ENCODE results near the gene DNAJC30. TPM values are rescaled to one million over a fixed set of nuclear protein-coding genes. Genes with fewer than 3 reads are reported as not detected.

Gene DNAJC30
- total and polyA plus RNA-seq, 2 of the 8 experiments (the other 6 are each of a cell fraction or from before 2014, with no cell fraction given): 6.1 to 6.3 TPM

DNA sequence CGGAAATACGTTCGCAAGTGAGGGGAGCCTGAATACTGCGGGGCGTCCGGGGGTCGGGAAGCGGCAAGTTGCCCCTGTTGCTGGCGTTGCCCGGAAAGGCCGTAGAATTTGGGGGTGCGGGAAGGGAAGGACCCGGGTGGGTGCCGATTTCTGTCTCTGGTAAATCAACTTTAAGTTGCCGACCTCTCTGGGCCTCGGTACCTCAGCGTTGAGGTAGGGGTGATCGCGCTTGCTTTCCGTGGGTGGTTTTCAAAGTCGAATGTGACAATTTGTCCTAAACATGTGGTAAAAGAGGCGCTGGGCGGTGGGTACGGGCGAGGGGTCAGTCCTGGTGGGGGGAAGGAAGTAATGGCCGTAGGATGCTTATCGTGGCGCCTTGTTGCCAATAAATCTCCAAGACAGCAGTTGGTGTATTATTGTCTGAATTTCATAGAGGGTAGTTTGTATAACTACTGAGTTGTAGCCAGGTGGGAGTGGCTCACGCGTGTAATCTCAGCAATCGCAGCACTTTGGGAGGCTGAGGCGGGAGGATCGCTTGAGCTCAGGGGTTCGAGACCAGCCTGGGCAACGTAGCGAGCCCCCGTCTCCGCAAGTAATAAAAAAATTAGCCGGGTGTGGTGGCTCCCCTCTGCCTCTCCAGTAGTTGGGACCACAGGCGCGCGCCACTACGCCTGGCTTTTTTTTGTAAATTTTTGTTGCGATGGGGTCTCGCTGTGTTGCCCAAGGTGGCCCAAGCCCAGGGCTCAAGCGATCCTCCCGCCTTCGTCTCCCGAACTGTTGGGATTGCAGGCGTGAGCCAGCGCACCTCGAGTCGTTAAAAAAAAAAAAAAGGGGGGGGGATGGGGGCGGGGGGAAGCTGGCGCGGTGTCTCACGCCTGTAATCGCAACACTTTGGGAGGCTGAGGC lies 788 bp upstream of the DNAJC30 start:
- FAIRE-seq (no peak), DNase-seq (ENCODE audit: low read depth in 1 of 2, low spot score in 2 of 2) (no peak)
- no peak overlapping the region for H2BK15ac ChIP-seq (ENCODE audit: low read length)
- H4K8ac ChIP-seq (ENCODE audit: extremely low read depth, insufficient read depth, low read length): peak overlapping the region; percentile 98; the same call in 1 of the 2 replicates
- H2BK120ac ChIP-seq (replicated peaks; ENCODE audit: low read depth, low read length): no peak overlapping the region
- H3K23me2 ChIP-seq (ENCODE audit: low read depth, low read length): peaks cover 15% of the 10 kb centered on the region
- H3K4me3 ChIP-seq (ENCODE audit: extremely low read depth in 1 of 4, insufficient read depth in 2 of 4, low read depth in 3 of 4, low read length in 4 of 4): peak overlapping the region; percentile 82 to 99 (median 95)
- peaks cover 6% of the 10 kb centered on the region; the same call in 1 of the 2 replicates for H3K79me1 ChIP-seq (ENCODE audit: low read depth, low read length)
- no peak overlapping the region for H2AK5ac ChIP-seq (ENCODE audit: low read depth, low read length)
- H3K9ac ChIP-seq (replicated peaks in 1 of 4; ENCODE audit: extremely low read depth in 1 of 4, low read depth in 3 of 4, low read length in 3 of 4): peak overlapping the region; percentile 85 to 91 (median 90)
- peaks cover 3 to 7% (median 3%) of the 10 kb centered on the region in 4 experiments; a peak in 5 of 7 replicates for H3K4me1 ChIP-seq (replicated peaks in 1 of 4; ENCODE audit: control insufficient read depth in 3 of 4, insufficient read depth in 4 of 4, low read length in 3 of 4)
- H3K18ac ChIP-seq (ENCODE audit: extremely low read depth, low read length): no peak overlapping the region
- 27% methylated on average over 46 of the region's 58 CpGs; no CpG with 5 or more reads in 1 of the 2 experiments for WGBS, 2 experiments (ENCODE audit: extremely low coverage in 1 of 2, insufficient coverage in 1 of 2, insufficient read length in 1 of 2, insufficient replicate concordance in 2 of 2, low coverage in 1 of 2, low lambda C conversion rate in 2 of 2, missing lambda C conversion rate in 1 of 2)
- peak overlapping the region; percentile 79 to 94 for H3K4me2 ChIP-seq (ENCODE audit: insufficient read depth in 1 of 2, low read depth in 2 of 2, low read length in 2 of 2)
- H3K23ac ChIP-seq (ENCODE audit: insufficient read length): no peak overlapping the region
- POLR2A ChIA-PET (ENCODE audit: partially characterized antibody): interaction anchor here (0.7 to 5.6 kb wide), 11 partner anchors 8 to 87 kb away, joined by 3 to 37 read pairs (median 4); no protein-coding TSS in a partner anchor
- H2BK5ac ChIP-seq (ENCODE audit: low read depth, low read length): 0 out of 2 replicates have a peak overlapping the region, but pooled peaks have one; percentile 52
- H4K20me1 ChIP-seq (replicated peaks in 1 of 2; ENCODE audit: control insufficient read depth in 1 of 2, insufficient read depth in 2 of 2, low read length in 2 of 2): peaks cover 0 to 7% of the 10 kb centered on the region in 2 experiments
- H3K27me3 ChIP-seq (replicated peaks in 1 of 4; ENCODE audit: control insufficient read depth in 3 of 4, extremely low read depth in 1 of 4, insufficient read depth in 3 of 4, low read length in 3 of 4): no peaks in the 10 kb centered on the region
- H2AFZ ChIP-seq (ENCODE audit: low read length): no peak overlapping the region
- H3K36me3 ChIP-seq (ENCODE audit: control insufficient read depth in 2 of 4, insufficient read depth in 4 of 4, low read length in 3 of 4): peaks cover 7 to 15% (median 10%) of the 10 kb centered on the region in 4 experiments; a peak in 7 of 8 replicates
- H3K9me3 ChIP-seq (ENCODE audit: insufficient read depth in 2 of 2, low read depth in 1 of 2, low read length in 1 of 2): no peaks in the 10 kb centered on the region
- no peak overlapping the region for H3K14ac ChIP-seq (ENCODE audit: insufficient read length)
- CTCF ChIA-PET (ENCODE audit: partially characterized antibody): interaction anchor here (0.6 to 1.2 kb wide), 5 partner anchors 9 to 127 kb away, joined by 3 to 8 read pairs (median 3); no protein-coding TSS in a partner anchor
- H2BK12ac ChIP-seq (ENCODE audit: low read depth, low read length): no peak overlapping the region
- H3K4ac ChIP-seq (replicated peaks; ENCODE audit: insufficient read length, low read depth, low read length): no peak overlapping the region
- peak overlapping the region; percentile 74 for H3K27ac ChIP-seq (ENCODE audit: low read depth, low read length)
- peak overlapping the region; percentile 37 for H4K91ac ChIP-seq (replicated peaks; ENCODE audit: insufficient read length, low read length)
- H2BK20ac ChIP-seq (ENCODE audit: low read length): no peak overlapping the region
- H4K5ac ChIP-seq (ENCODE audit: insufficient read length, low read depth, low read length): peak overlapping the region; percentile 51
- peak overlapping the region; percentile 74 for H3K56ac ChIP-seq (replicated peaks; ENCODE audit: insufficient read length, low read depth, low read length)
- peaks cover 25 to 72% of the 10 kb centered on the region in 2 experiments for H3K79me2 ChIP-seq (ENCODE audit: control insufficient read depth in 1 of 2, insufficient read depth in 2 of 2, low read length in 2 of 2)
- TF ChIP-seq POLR2A (IDR thresholded peaks at IDR 0.05; ENCODE audit: control extremely low read depth in 1 of 2, low read depth in 2 of 2, low read length in 2 of 2): no peak
- TF ChIP-seq POU5F1 (IDR thresholded peaks at IDR 0.05; ENCODE audit: low read depth, low read length): no peak
- TF ChIP-seq, protein P1, sequence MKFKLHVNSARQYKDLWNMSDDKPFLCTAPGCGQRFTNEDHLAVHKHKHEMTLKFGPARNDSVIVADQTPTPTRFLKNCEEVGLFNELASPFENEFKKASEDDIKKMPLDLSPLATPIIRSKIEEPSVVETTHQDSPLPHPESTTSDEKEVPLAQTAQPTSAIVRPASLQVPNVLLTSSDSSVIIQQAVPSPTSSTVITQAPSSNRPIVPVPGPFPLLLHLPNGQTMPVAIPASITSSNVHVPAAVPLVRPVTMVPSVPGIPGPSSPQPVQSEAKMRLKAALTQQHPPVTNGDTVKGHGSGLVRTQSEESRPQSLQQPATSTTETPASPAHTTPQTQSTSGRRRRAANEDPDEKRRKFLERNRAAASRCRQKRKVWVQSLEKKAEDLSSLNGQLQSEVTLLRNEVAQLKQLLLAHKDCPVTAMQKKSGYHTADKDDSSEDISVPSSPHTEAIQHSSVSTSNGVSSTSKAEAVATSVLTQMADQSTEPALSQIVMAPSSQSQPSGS (IDR thresholded peaks at IDR 0.05; ENCODE audit: low read length): no peak
- TF ChIP-seq, protein P2, sequence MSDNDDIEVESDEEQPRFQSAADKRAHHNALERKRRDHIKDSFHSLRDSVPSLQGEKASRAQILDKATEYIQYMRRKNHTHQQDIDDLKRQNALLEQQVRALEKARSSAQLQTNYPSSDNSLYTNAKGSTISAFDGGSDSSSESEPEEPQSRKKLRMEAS (IDR thresholded peaks at IDR 0.05): no peak
- no peak for TF ChIP-seq FOSL1 (IDR thresholded peaks at IDR 0.05; ENCODE audit: insufficient read depth, low read depth, low read length)
- TF ChIP-seq TAF7 (optimal IDR thresholded peaks at IDR 0.05; ENCODE audit: borderline replicate concordance, low read depth, low read length): no peak
